ENCODE data around the gene HLA-DMB. TPM values are rescaled to one million over a fixed set of nuclear protein-coding genes. Genes with fewer than 3 reads are reported as not detected.

Gene HLA-DMB
- total RNA-seq, result 10 to 100 TPM in 1 of 2 donors, 1 to 10 TPM in 1; 7.3 to 15.2 TPM

DNA sequence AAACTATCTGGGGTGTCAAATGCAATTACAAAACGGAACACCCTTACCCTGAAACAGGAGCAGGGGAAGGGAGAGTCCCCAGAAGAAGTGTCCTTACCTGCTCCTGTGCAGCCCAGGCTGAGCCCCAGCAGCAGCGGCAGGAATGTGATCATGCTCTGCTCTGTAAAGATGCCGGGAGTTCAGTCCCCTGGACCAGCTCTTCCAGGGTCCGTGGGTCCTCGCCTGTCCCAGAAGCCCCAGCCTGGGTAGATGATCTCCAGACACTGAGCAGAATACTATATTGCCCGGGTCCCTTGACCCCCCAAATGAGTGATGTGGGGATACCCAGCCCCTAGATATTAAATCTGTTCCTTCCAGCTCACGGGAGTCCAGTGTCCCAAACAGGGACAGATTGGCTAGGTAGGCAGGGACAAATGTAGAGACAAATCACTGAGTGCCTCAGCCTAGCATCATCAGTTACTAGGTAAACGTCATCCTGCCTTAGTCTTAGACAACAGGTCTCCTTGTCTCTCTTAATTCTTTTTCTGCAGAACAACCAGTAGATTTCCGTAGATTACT lies at the start of gene HLA-DMB:
Gene HLA-DMB, minus strand, starts transcription at position 373 of the 558 bp plus-strand sequence. Its CDS starts 221 bp downstream, at position 152.
- no peaks in the 10 kb centered on the region for H3K27me3 ChIP-seq (replicated peaks; ENCODE audit: insufficient read depth)
- DNase-seq (ENCODE audit: low spot score), result peak; percentile 73
- peak within 1 kb of the TSS; percentile 24 to 27 for H3K4me3 ChIP-seq
- H3K4me1 ChIP-seq (replicated peaks), result no peaks in the 10 kb centered on the region
- peak within 1 kb of the TSS; percentile 29 to 45 for H3K27ac ChIP-seq
- TF ChIP-seq, protein P1, sequence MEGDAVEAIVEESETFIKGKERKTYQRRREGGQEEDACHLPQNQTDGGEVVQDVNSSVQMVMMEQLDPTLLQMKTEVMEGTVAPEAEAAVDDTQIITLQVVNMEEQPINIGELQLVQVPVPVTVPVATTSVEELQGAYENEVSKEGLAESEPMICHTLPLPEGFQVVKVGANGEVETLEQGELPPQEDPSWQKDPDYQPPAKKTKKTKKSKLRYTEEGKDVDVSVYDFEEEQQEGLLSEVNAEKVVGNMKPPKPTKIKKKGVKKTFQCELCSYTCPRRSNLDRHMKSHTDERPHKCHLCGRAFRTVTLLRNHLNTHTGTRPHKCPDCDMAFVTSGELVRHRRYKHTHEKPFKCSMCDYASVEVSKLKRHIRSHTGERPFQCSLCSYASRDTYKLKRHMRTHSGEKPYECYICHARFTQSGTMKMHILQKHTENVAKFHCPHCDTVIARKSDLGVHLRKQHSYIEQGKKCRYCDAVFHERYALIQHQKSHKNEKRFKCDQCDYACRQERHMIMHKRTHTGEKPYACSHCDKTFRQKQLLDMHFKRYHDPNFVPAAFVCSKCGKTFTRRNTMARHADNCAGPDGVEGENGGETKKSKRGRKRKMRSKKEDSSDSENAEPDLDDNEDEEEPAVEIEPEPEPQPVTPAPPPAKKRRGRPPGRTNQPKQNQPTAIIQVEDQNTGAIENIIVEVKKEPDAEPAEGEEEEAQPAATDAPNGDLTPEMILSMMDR (IDR thresholded peaks at IDR 0.05), result no peak
- TF ChIP-seq POLR2AphosphoS5 (IDR thresholded peaks at IDR 0.05), result peak; percentile 61
- peak; percentile 27 for TF ChIP-seq POLR2A (IDR thresholded peaks at IDR 0.05)
- no peaks in the 10 kb centered on the region for H3K36me3 ChIP-seq
- no peaks in the 10 kb centered on the region for H3K9me3 ChIP-seq
- 14% methylated on average over 9 of the region's 9 CpGs for WGBS
- intact Hi-C loops (cut with DNase I), result no loop called here

DNA sequence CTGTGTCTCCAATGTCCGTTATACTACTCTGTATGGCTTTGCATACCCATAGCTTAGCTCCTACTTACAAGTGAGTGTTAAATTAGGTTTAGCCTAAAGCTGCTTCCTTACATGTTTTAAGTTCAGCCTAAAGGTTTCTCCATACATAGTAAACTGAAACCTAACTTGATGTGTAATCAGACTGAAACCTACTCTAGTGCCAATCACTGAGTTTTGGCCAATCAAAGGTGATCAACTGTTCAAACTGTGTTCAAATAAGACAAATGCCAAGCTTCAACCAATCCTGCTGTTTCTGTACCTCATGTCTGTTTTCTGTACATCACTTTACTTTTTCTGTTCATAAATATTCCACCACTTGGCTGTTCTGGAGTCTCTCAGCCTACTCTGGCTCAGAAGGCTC lies 48.5 kb upstream of the HLA-DMB start:
- TF ChIP-seq, protein P1 (IDR thresholded peaks at IDR 0.05), result no peak
- TF ChIP-seq POLR2AphosphoS5 (IDR thresholded peaks at IDR 0.05) (no peak), POLR2A (IDR thresholded peaks at IDR 0.05) (no peak)
- Histone ChIP-seq H3K4me3 (no peak overlapping the region), H3K27ac (no peak overlapping the region), H3K36me3 (no peaks in the 10 kb centered on the region), H3K9me3 (no peaks in the 10 kb centered on the region), H3K27me3 (replicated peaks; ENCODE audit: insufficient read depth) (no peaks in the 10 kb centered on the region), H3K4me1 (replicated peaks) (peaks cover 4% of the 10 kb centered on the region)
- DNase-seq (ENCODE audit: low spot score), result no peak
- intact Hi-C loops (cut with DNase I), result no loop called here
- WGBS, result 90% methylated on average over 1 of the region's 1 CpG

DNA sequence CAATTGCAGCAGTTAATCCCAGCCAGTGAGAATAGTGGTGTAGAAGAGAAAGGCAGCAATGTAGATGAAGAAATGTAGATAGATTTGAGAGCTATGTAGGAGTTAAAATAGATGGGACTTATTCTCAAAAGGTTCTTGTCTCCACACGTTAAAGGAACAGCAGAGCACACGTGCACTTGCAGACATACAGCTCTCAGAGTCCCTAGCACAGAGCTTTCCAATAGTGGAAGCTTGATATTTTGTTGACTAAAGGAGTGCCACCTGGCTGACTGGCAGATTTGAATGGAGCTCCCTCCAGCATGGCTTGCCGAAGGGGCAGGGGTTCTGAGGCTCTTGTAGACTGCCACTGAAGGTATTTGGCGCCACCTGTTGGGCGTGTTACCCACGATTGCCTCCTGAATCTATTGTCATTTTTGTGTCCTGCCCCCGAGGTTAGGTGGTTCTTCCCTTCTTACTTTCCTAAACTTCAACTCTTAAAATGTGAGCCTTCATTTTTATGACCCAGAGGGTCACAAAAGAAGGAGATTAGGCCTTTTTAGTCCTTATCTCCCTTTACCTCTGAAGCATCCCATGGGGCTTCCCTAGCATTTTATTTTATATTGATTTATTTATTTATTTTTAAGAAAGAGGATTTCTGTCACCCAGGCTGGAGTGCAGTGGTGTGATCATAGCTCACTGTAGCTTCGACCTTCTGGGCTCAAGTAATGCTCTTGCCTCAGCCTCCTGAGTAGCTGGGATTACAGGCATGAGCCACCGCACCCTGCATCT lies 44.0 kb upstream of the HLA-DMB start:
- no peak overlapping the region for H3K4me3 ChIP-seq
- peak; percentile 97 for DNase-seq (ENCODE audit: low spot score)
- H3K4me1 ChIP-seq (replicated peaks), result peaks cover 11% of the 10 kb centered on the region
- intact Hi-C loops (cut with DNase I), result loop anchor here (2.0 to 5.0 kb wide), 2 partner anchors 50 to 98 kb away; no protein-coding TSS in a partner anchor
- H3K27ac ChIP-seq, result peak overlapping the region; percentile 11 to 49
- no peaks in the 10 kb centered on the region for H3K27me3 ChIP-seq (replicated peaks; ENCODE audit: insufficient read depth)
- H3K9me3 ChIP-seq, result no peaks in the 10 kb centered on the region
- 9% methylated on average over 9 of the region's 9 CpGs for WGBS
- TF ChIP-seq POLR2A (IDR thresholded peaks at IDR 0.05) (no peak), POLR2AphosphoS5 (IDR thresholded peaks at IDR 0.05) (peak; percentile 89)
- TF ChIP-seq, protein P1 (IDR thresholded peaks at IDR 0.05), result peak; percentile 86 to 95 (median 92)
- H3K36me3 ChIP-seq, result peaks cover 12 to 22% of the 10 kb centered on the region in 2 donors

DNA sequence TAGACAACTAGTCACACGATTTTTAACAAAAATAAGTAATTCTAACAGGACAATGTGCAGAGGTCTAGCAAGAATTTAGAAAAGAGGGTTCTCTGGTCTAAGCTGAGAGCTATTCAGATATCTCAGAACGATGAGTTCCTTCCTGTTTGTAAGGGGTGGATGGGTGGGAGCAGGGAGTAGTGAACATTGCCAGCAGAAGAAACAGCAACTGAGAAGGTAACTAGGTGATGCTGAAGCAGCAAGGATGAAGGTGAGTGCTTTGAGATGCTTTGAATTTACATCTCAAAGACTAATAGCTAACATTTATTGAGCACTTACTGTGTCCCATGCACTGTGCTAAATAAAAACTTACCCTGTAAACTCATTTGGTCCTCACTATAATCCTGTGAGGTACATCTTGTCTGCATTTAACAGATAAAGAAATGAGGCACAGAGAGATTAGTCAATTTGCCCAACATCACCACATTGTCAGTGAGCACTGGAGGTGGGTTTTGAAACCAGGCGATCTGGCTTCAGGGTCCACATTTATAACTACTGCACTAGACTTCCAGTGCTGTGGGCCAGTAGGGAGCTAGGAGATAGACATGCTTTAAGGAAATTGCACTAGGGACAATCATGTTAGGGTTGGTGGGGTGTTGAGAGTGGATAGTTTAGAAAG lies 43.3 kb upstream of the HLA-DMB start:
- Histone ChIP-seq H3K36me3 (peaks cover 15 to 29% of the 10 kb centered on the region in 2 donors), H3K4me3 (no peak overlapping the region), H3K27me3 (replicated peaks; ENCODE audit: insufficient read depth) (no peaks in the 10 kb centered on the region), H3K27ac (peak overlapping the region in 1 of 2 donors; percentile 35), H3K4me1 (replicated peaks) (peaks cover 11% of the 10 kb centered on the region), H3K9me3 (no peaks in the 10 kb centered on the region)
- DNase-seq (ENCODE audit: low spot score), result no peak
- 31% methylated on average over 3 of the region's 3 CpGs for WGBS
- no peak for TF ChIP-seq POLR2AphosphoS5 (IDR thresholded peaks at IDR 0.05)
- TF ChIP-seq, protein P1 (IDR thresholded peaks at IDR 0.05), result no peak
- no peak for TF ChIP-seq POLR2A (IDR thresholded peaks at IDR 0.05)
- intact Hi-C loops (cut with DNase I), result loop anchor here (2.0 to 5.0 kb wide), 2 partner anchors 49 to 97 kb away; no protein-coding TSS in a partner anchor
